CD4-positive, alpha-beta memory T cell (primary cell): ENCODE measurements around the gene AFF4. TPM values are rescaled to one million over a fixed set of nuclear protein-coding genes. Genes with fewer than 3 reads are reported as not detected.
"Not testable (repeated sequence)": the region's sequence is repeated elsewhere in the genome, so short reads cannot be mapped to it uniquely, and the experiment has no call there.

Experiments used
- CTCF ChIA-PET: fragments of 350-600 bp; sonication (Branson Sonifier 250); formaldehyde crosslinking; loops from one replicate; lab custom pipeline; 2021; ENCODE audit warnings: inconsistent platforms; ENCODE audit not compliant: partially characterized antibody; lab: Charles Lee
- POLR2A ChIA-PET: fragments of 350-600 bp; sonication (Branson Sonifier 250); formaldehyde crosslinking; loops from one replicate; lab custom pipeline; 2021; ENCODE audit not compliant: partially characterized antibody; lab: Charles Lee
- DNase-seq, 5 donors: peaks; one replicate each; pipeline versions ENCODE4 v3.0.0 to v3.0.0-alpha.2; 2020 to 2022; ENCODE audit warnings: mixed read lengths in 1 of 5
- H3K27ac ChIP-seq: one replicate; pipeline ENCODE4 v1.7.0; 2013; ENCODE audit warnings: low read depth, low read length
- H3K27me3 ChIP-seq: 2 replicates; pipeline ENCODE4 v1.7.0; 2013; ENCODE audit warnings: mild to moderate bottlenecking, low read length, moderate library complexity; ENCODE audit not compliant: insufficient read depth
- H3K36me3 ChIP-seq: 2 replicates; pipeline ENCODE4 v1.7.0; 2013; ENCODE audit warnings: mild to moderate bottlenecking, low read length, moderate library complexity; ENCODE audit not compliant: insufficient read depth
- H3K4me1 ChIP-seq: 2 replicates; pipeline ENCODE4 v1.7.0; 2013; ENCODE audit warnings: mild to moderate bottlenecking, low read length, moderate library complexity; ENCODE audit not compliant: insufficient read depth
- H3K4me3 ChIP-seq, 2 donors: one replicate each; pipeline ENCODE4 v1.7.0; 2013; ENCODE audit warnings: low read length in 2 of 2, mild to moderate bottlenecking in 1 of 2
- H3K9me3 ChIP-seq, 2 donors: one replicate each; pipeline ENCODE4 v1.7.0; 2013; ENCODE audit warnings: low read length in 2 of 2, control low read depth in 1 of 2; ENCODE audit not compliant: control insufficient read depth in 1 of 2
- H3K27ac Mint-ChIP-seq, 7 donors: one replicate each; pipeline ENCODE4 v1.8.0; 2020 to 2021; ENCODE audit warnings: mixed read lengths in 7 of 7, mild to moderate bottlenecking in 6 of 7, inconsistent platforms in 3 of 7, moderate library complexity in 3 of 7
- H3K27me3 Mint-ChIP-seq, 2 donors: one replicate each; pipeline ENCODE4 v1.8.0; 2020 to 2021; ENCODE audit warnings: mixed read lengths in 2 of 2
- H3K36me3 Mint-ChIP-seq, 2 donors: one replicate each; pipeline ENCODE4 v1.8.0; 2020 to 2021; ENCODE audit warnings: mixed read lengths in 2 of 2, inconsistent platforms in 1 of 2, mild to moderate bottlenecking in 1 of 2
- H3K4me1 Mint-ChIP-seq, 4 donors: one replicate each; pipeline ENCODE4 v1.8.0; 2020 to 2021; ENCODE audit warnings: mixed read lengths in 4 of 4, mild to moderate bottlenecking in 1 of 4
- H3K4me3 Mint-ChIP-seq, 8 donors: one replicate each; pipeline ENCODE4 v1.8.0; 2020 to 2021; ENCODE audit warnings: mixed read lengths in 8 of 8, mild to moderate bottlenecking in 7 of 8, moderate library complexity in 6 of 8, inconsistent platforms in 3 of 8
- H3K9me3 Mint-ChIP-seq, 8 donors: one replicate each; pipeline ENCODE4 v1.8.0; 2020 to 2021; ENCODE audit warnings: mixed read lengths in 8 of 8, mild to moderate bottlenecking in 5 of 8, inconsistent platforms in 3 of 8, moderate library complexity in 1 of 8
- intact Hi-C: fragments of 100-400 bp; cut with micrococcal nuclease; formaldehyde crosslinking; loops from one replicate; pipeline ENCODE4 v1.15.1; 2023
- polyA plus RNA-seq, 2 donors: library from polyadenylated mRNA; unstranded; fragments of 300-500 nt; fragmentation: Illumina TruSeq; gene quantifications; one replicate each; pipeline ENCODE4 v1.2.3, GENCODE V29; 2021
- total RNA-seq, 2 experiments: library from RNA; stranded (reverse); gene quantifications; one replicate each; pipeline ENCODE4 v1.2.3, GENCODE V29; 2021

AFF4 gene
- total and polyA plus RNA-seq, 4 experiments from 2014 or later = 14.1 to 61.6 (median 42.2) TPM

GRCh38 chr5:132953710-132954109 is 9.7 kb downstream of the AFF4 start:
- Mint-ChIP-seq H3K4me1 (peaks cover 31 to 61% (median 47%) of the 10 kb centered on the region in 4 donors), H3K4me3 (peak overlapping the region in 2 of 8 donors; percentile 31 to 62), H3K36me3 (peaks cover 29 to 34% of the 10 kb centered on the region in 2 donors), H3K27me3 (no peaks in the 10 kb centered on the region), H3K27ac (peak overlapping the region in 2 of 7 donors; percentile 26 to 82), H3K9me3 (no peaks in the 10 kb centered on the region)
- POLR2A ChIA-PET = no interaction called here
- DNase-seq = no peak
- Histone ChIP-seq H3K27ac (no peak overlapping the region), H3K36me3 (peaks cover 9% of the 10 kb centered on the region), H3K27me3 (no peaks in the 10 kb centered on the region), H3K9me3 (no peaks in the 10 kb centered on the region), H3K4me1 (peaks cover 41% of the 10 kb centered on the region), H3K4me3 (no peak overlapping the region)
- CTCF ChIA-PET = no interaction called here
- intact Hi-C loops = no loop called here

- H3K27ac Mint-ChIP-seq = peak overlapping the region in 1 of 7 donors; percentile 37
- Histone ChIP-seq H3K36me3 (peaks cover 9% of the 10 kb centered on the region), H3K27ac (no peak overlapping the region), H3K9me3 (no peaks in the 10 kb centered on the region), H3K4me1 (peaks cover 37% of the 10 kb centered on the region), H3K4me3 (no peak overlapping the region), H3K27me3 (no peaks in the 10 kb centered on the region)
- POLR2A ChIA-PET = no interaction called here
- intact Hi-C loops = no loop called here
- H3K27me3 Mint-ChIP-seq = no peaks in the 10 kb centered on the region
- no peaks in the 10 kb centered on the region for H3K9me3 Mint-ChIP-seq
- H3K4me1 Mint-ChIP-seq = peaks cover 34 to 62% (median 50%) of the 10 kb centered on the region in 4 donors
- H3K36me3 Mint-ChIP-seq = peaks cover 29 to 33% of the 10 kb centered on the region in 2 donors
- no peak for DNase-seq
- peak overlapping the region in 1 of 8 donors; percentile 21 for H3K4me3 Mint-ChIP-seq
- CTCF ChIA-PET = no interaction called here
Observed at GRCh38 chr5:132952829-132953228, 10.6 kb downstream of the AFF4 start.

GRCh38 chr5:132951897-132952296 is 11.5 kb downstream of the AFF4 start:
- Mint-ChIP-seq H3K4me3 (peak overlapping the region in 1 of 8 donors; percentile 6), H3K9me3 (no peaks in the 10 kb centered on the region), H3K27me3 (no peaks in the 10 kb centered on the region), H3K4me1 (peaks cover 39 to 67% (median 54%) of the 10 kb centered on the region in 4 donors), H3K27ac (no peak overlapping the region), H3K36me3 (peaks cover 29 to 36% of the 10 kb centered on the region in 2 donors)
- CTCF ChIA-PET = no interaction called here
- H3K36me3 ChIP-seq = peaks cover 9% of the 10 kb centered on the region
- no peaks in the 10 kb centered on the region for H3K27me3 ChIP-seq
- no peak overlapping the region for H3K4me3 ChIP-seq
- intact Hi-C loops = no loop called here
- H3K9me3 ChIP-seq = no peaks in the 10 kb centered on the region
- peaks cover 35% of the 10 kb centered on the region for H3K4me1 ChIP-seq
- POLR2A ChIA-PET = no interaction called here
- no peak overlapping the region for H3K27ac ChIP-seq
- no peak for DNase-seq

- no peaks in the 10 kb centered on the region for H3K27me3 Mint-ChIP-seq
- H3K4me3 Mint-ChIP-seq = no peak overlapping the region
- intact Hi-C loops = no loop called here
- H3K9me3 Mint-ChIP-seq = no peaks in the 10 kb centered on the region
- CTCF ChIA-PET = no interaction called here
- H3K27ac Mint-ChIP-seq = peak overlapping the region in 1 of 7 donors; percentile 25
- no peak for DNase-seq
- Histone ChIP-seq H3K4me3 (no peak overlapping the region), H3K4me1 (peaks cover 32% of the 10 kb centered on the region), H3K27ac (no peak overlapping the region), H3K36me3 (peaks cover 3% of the 10 kb centered on the region), H3K9me3 (no peaks in the 10 kb centered on the region), H3K27me3 (no peaks in the 10 kb centered on the region)
- peaks cover 45 to 73% (median 55%) of the 10 kb centered on the region in 4 donors for H3K4me1 Mint-ChIP-seq
- H3K36me3 Mint-ChIP-seq = peaks cover 22 to 28% of the 10 kb centered on the region in 2 donors
- POLR2A ChIA-PET = no interaction called here
Observed at GRCh38 chr5:132949136-132949535, 14.3 kb downstream of the AFF4 start.

- H3K27me3 ChIP-seq = no peaks in the 10 kb centered on the region
- peak overlapping the region in 1 of 7 donors; percentile 9 for H3K27ac Mint-ChIP-seq
- no peaks in the 10 kb centered on the region for H3K27me3 Mint-ChIP-seq
- H3K9me3 ChIP-seq = no peaks in the 10 kb centered on the region
- peaks cover 13 to 19% of the 10 kb centered on the region in 2 donors for H3K36me3 Mint-ChIP-seq
- H3K4me1 ChIP-seq = peaks cover 23% of the 10 kb centered on the region
- H3K36me3 ChIP-seq = no peaks in the 10 kb centered on the region
- DNase-seq = no peak
- no peak overlapping the region for H3K4me3 Mint-ChIP-seq
- H3K9me3 Mint-ChIP-seq = no peaks in the 10 kb centered on the region
- ChIA-PET POLR2A (no interaction called here), CTCF (no interaction called here)
- H3K27ac ChIP-seq = no peak overlapping the region
- H3K4me3 ChIP-seq = no peak overlapping the region
- peaks cover 40 to 75% (median 55%) of the 10 kb centered on the region in 4 donors for H3K4me1 Mint-ChIP-seq
- intact Hi-C loops = no loop called here
Observed at GRCh38 chr5:132947671-132948070, 15.8 kb downstream of the AFF4 start.

- H3K4me3 Mint-ChIP-seq = peak overlapping the region in 1 of 8 donors; percentile 31
- H3K9me3 ChIP-seq, H3K27me3 ChIP-seq, H3K36me3 ChIP-seq, H3K9me3 Mint-ChIP-seq, intact Hi-C loops, DNase-seq, H3K4me3 ChIP-seq, H3K27ac ChIP-seq, H3K27me3 Mint-ChIP-seq, POLR2A ChIA-PET, CTCF ChIA-PET: not testable (repeated sequence)
- H3K4me1 ChIP-seq = peaks cover 20% of the 10 kb centered on the region
- peaks cover 4 to 12% of the 10 kb centered on the region in 2 donors for H3K36me3 Mint-ChIP-seq
- peaks cover 31 to 64% (median 44%) of the 10 kb centered on the region in 4 donors for H3K4me1 Mint-ChIP-seq
- H3K27ac Mint-ChIP-seq = peak overlapping the region in 1 of 7 donors; percentile 29
Observed at GRCh38 chr5:132945315-132945714, 18.1 kb downstream of the AFF4 start.

- DNase-seq = no peak
- Mint-ChIP-seq H3K9me3 (no peaks in the 10 kb centered on the region), H3K4me1 (peaks cover 27 to 63% (median 41%) of the 10 kb centered on the region in 4 donors), H3K4me3 (peak overlapping the region in 1 of 8 donors; percentile 29), H3K36me3 (peaks cover 0 to 11% of the 10 kb centered on the region in 2 donors), H3K27me3 (no peaks in the 10 kb centered on the region), H3K27ac (peak overlapping the region in 2 of 7 donors; percentile 13 to 78)
- CTCF ChIA-PET = no interaction called here
- Histone ChIP-seq H3K4me3 (no peak overlapping the region), H3K27me3 (no peaks in the 10 kb centered on the region), H3K36me3 (no peaks in the 10 kb centered on the region), H3K4me1 (peaks cover 16% of the 10 kb centered on the region), H3K27ac (no peak overlapping the region), H3K9me3 (no peaks in the 10 kb centered on the region)
- POLR2A ChIA-PET = interaction anchor here (0.6 to 1.8 kb wide), 2 partner anchors 19 to 20 kb away, joined by 3 to 4 read pairs; partner anchors contain the start of gene AFF4
- intact Hi-C loops = no loop called here
Observed at GRCh38 chr5:132943362-132944022, 19.9 kb downstream of the AFF4 start.
